ENCODE results near the gene SFT2D3.

- TF ChIP-seq, protein P1, sequence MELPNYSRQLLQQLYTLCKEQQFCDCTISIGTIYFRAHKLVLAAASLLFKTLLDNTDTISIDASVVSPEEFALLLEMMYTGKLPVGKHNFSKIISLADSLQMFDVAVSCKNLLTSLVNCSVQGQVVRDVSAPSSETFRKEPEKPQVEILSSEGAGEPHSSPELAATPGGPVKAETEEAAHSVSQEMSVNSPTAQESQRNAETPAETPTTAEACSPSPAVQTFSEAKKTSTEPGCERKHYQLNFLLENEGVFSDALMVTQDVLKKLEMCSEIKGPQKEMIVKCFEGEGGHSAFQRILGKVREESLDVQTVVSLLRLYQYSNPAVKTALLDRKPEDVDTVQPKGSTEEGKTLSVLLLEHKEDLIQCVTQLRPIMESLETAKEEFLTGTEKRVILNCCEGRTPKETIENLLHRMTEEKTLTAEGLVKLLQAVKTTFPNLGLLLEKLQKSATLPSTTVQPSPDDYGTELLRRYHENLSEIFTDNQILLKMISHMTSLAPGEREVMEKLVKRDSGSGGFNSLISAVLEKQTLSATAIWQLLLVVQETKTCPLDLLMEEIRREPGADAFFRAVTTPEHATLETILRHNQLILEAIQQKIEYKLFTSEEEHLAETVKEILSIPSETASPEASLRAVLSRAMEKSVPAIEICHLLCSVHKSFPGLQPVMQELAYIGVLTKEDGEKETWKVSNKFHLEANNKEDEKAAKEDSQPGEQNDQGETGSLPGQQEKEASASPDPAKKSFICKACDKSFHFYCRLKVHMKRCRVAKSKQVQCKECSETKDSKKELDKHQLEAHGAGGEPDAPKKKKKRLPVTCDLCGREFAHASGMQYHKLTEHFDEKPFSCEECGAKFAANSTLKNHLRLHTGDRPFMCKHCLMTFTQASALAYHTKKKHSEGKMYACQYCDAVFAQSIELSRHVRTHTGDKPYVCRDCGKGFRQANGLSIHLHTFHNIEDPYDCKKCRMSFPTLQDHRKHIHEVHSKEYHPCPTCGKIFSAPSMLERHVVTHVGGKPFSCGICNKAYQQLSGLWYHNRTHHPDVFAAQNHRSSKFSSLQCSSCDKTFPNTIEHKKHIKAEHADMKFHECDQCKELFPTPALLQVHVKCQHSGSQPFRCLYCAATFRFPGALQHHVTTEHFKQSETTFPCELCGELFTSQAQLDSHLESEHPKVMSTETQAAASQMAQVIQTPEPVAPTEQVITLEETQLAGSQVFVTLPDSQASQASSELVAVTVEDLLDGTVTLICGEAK (IDR thresholded peaks at IDR 0.05): no peak
- TF ChIP-seq, protein P1 (CRISPR knock-in tag; IDR thresholded peaks at IDR 0.05): no peak
- TF ChIP-seq ASH2L (IDR thresholded peaks at IDR 0.05; ENCODE audit: insufficient read length, low read depth, low read length) (no peak), ATF6 (CRISPR knock-in tag; conservative IDR thresholded peaks at IDR 0.05) (no peak), TCF7L2 (IDR thresholded peaks at IDR 0.05; ENCODE audit: low read depth, low read length) (no peak), USF2 (IDR thresholded peaks at IDR 0.05; ENCODE audit: low read depth, low read length) (no peak), USF2 (CRISPR knock-in tag; IDR thresholded peaks at IDR 0.05; ENCODE audit: borderline replicate concordance) (no peak), TP53 (CRISPR knock-in tag; conservative IDR thresholded peaks at IDR 0.05) (no peak), RFX5 (IDR thresholded peaks at IDR 0.05; ENCODE audit: low read depth, low read length) (no peak), CREM (IDR thresholded peaks at IDR 0.05) (no peak), CREM (CRISPR knock-in tag; IDR thresholded peaks at IDR 0.05) (no peak), SIN3B (IDR thresholded peaks at IDR 0.05; ENCODE audit: low read length) (no peak)
These were observed 17.0 kb downstream of the SFT2D3 start for GRCh38 chr2:127718271-127718670.

Measured in HepG2 (cell line).